Gastrocnemius medialis (tissue), 4 donors: ENCODE measurements around the gene PLCL2.

Experiments
- CTCF ChIP-seq, 5 experiments: fragments of 450-650 bp in 3 of 5; fragments of 200-600 bp in 2 of 5; sonication (generic) in 2 of 5; IDR thresholded peaks in 4 of 5; conservative IDR thresholded peaks in 1 of 5; 1 replicate in 4 of 5; 2 replicates in 1 of 5; pipeline ENCODE4 v1.5.1; 2016 to 2019; ENCODE audit warnings: antibody characterized with exemption in 5 of 5, mild to moderate bottlenecking in 3 of 5, moderate library complexity in 3 of 5
- POLR2A ChIP-seq, 2 donors: fragments of 450-650 bp; IDR thresholded peaks; one replicate each; pipeline ENCODE4 v1.6.1; 2017; ENCODE audit warnings: antibody characterized with exemption in 2 of 2, mild to moderate bottlenecking in 2 of 2, moderate library complexity in 2 of 2

GRCh38 chr3:16975083-16975482, 90.3 kb downstream of the PLCL2 start:
- TF ChIP-seq CTCF (IDR thresholded peaks at IDR 0.05 in 4 of 5, conservative IDR thresholded peaks at IDR 0.05 in 1 of 5) (no peak), POLR2A (IDR thresholded peaks at IDR 0.05) (no peak)
